Heart left ventricle (tissue), 13 donors: ENCODE data around the gene TSSK3.

Source experiments
- CTCF ChIP-seq, 12 donors: fragments of 200-600 bp; sonication (generic) in 4 of 12; IDR thresholded peaks; one replicate each; pipeline versions ENCODE4 v1.5.0 to v1.8.0; 2018 to 2022; ENCODE audit warnings: antibody characterized with exemption in 12 of 12, mild to moderate bottlenecking in 5 of 12
- POLR2A ChIP-seq, 2 donors: fragments of 450-650 bp; IDR thresholded peaks; one replicate each; pipeline ENCODE4 v1.6.1; 2017; ENCODE audit warnings: antibody characterized with exemption in 2 of 2, mild to moderate bottlenecking in 2 of 2, moderate library complexity in 2 of 2
- donor health status: ischemic (EF 13 %, LVEDD 7.1; RV severe dilation, severe dysfunction).
- donor health status: DM: no; HTN: yes; CAD: no.
- donor health status: DM: no; HTN: no; CAD: no.
- donor health status: ischemic (EF 25% LVEDD 6.9; RV normal size, moderate dysfunction).
- donor health status: ischemic (EF 25% LVEDD 5.7; RV mildly dilated, moderate dysfunction).
- donor health status: ischemic (EF 35%, LVEDD 5.7; RV mildly dilated, moderate dysfunction).
- donor health status: nonischemic (EF 11% LVEDD 7.7; RV severe dilation, severe dysfunction).
- donor health status: DM: yes; HTN: yes; CAD: no.
- donor health status: PGD.
- donor health status: ischemic (EF 29% LVEDD 5.4; RV normal size, mild dysfunction).
- donor health status: nonischemic (EF 23%, LVEDD 6.1; RV moderate dilation, normal function).

- TF ChIP-seq POLR2A (IDR thresholded peaks at IDR 0.05) (no peak), CTCF (IDR thresholded peaks at IDR 0.05) (no peak)
Observed at GRCh38 chr1:32336591-32336932, 25.8 kb upstream of the TSSK3 start.
